ENCODE data around the gene WDR62. TPM values are rescaled to one million over a fixed set of nuclear protein-coding genes. Genes with fewer than 3 reads are reported as not detected.

WDR62 gene
- total RNA-seq, 2 experiments from 2014 or later: 44.5 to 60.2 TPM

DNA sequence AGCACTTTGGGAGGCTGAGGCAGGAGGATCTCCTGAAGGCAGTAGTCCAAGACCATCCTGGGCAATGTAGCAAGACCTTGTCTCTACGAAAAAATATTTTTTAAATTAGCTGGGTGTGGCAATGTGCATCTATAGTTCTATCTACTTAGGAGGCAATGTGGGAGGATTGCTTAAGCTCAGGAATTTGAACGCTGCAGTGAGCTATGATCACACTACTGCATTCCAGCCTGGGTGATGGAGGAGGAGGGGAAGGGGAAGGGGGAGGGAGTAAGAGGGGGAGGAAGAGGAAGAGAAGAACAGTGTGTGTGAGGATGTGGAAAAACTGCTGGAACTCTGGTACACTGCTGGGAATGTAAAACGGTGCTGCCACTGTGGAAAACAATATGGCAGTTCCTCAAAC lies 12.9 kb upstream of the WDR62 start:
- no peak overlapping the region for H3K4me3 ChIP-seq (ENCODE audit: low read depth, low read length, poor library complexity, severe bottlenecking)
- H3K4me2 ChIP-seq (ENCODE audit: low read length): no peak overlapping the region
- H4K20me1 ChIP-seq (ENCODE audit: insufficient read depth, low read length): no peaks in the 10 kb centered on the region
- no peak overlapping the region for H2AFZ ChIP-seq (ENCODE audit: low read length)
- H3K4me1 ChIP-seq (ENCODE audit: insufficient read depth, low read length, poor library complexity, severe bottlenecking): no peaks in the 10 kb centered on the region
- no peaks in the 10 kb centered on the region for H3K9me3 ChIP-seq (ENCODE audit: low read length)
- no peaks in the 10 kb centered on the region for H3K79me2 ChIP-seq (ENCODE audit: insufficient read depth, low read depth, low read length)
- no peak overlapping the region for H3K27ac ChIP-seq (ENCODE audit: low read depth, low read length, poor library complexity, severe bottlenecking)
- ChIA-PET POLR2A (no interaction called here), CTCF (ENCODE audit: unreplicated experiment) (no interaction called here)
- no peak for TF ChIP-seq EZH2phosphoT487 (IDR thresholded peaks at IDR 0.05; ENCODE audit: borderline replicate concordance, low read depth, low read length)
- TF ChIP-seq, protein P1, sequence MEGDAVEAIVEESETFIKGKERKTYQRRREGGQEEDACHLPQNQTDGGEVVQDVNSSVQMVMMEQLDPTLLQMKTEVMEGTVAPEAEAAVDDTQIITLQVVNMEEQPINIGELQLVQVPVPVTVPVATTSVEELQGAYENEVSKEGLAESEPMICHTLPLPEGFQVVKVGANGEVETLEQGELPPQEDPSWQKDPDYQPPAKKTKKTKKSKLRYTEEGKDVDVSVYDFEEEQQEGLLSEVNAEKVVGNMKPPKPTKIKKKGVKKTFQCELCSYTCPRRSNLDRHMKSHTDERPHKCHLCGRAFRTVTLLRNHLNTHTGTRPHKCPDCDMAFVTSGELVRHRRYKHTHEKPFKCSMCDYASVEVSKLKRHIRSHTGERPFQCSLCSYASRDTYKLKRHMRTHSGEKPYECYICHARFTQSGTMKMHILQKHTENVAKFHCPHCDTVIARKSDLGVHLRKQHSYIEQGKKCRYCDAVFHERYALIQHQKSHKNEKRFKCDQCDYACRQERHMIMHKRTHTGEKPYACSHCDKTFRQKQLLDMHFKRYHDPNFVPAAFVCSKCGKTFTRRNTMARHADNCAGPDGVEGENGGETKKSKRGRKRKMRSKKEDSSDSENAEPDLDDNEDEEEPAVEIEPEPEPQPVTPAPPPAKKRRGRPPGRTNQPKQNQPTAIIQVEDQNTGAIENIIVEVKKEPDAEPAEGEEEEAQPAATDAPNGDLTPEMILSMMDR (conservative IDR thresholded peaks at IDR 0.05; ENCODE audit: low read length): no peak
- no peaks in the 10 kb centered on the region for H3K9me2 ChIP-seq (ENCODE audit: insufficient read depth, low read length)
- no TSS peak for BruUV-seq (replicated peaks)
- DNase-seq (ENCODE audit: low spot score): no peak
- intact Hi-C loops (cut with micrococcal nuclease; ENCODE audit: unreplicated experiment): no loop called here
- no peaks in the 10 kb centered on the region for H3K36me3 ChIP-seq (ENCODE audit: insufficient read depth, low read length)

- Histone ChIP-seq H2AFZ (ENCODE audit: low read length) (no peak overlapping the region), H3K4me1 (ENCODE audit: insufficient read depth, low read length, poor library complexity, severe bottlenecking) (no peaks in the 10 kb centered on the region), H3K9me3 (ENCODE audit: low read length) (no peaks in the 10 kb centered on the region), H3K4me3 (ENCODE audit: low read depth, low read length, poor library complexity, severe bottlenecking) (no peak overlapping the region), H3K36me3 (ENCODE audit: insufficient read depth, low read length) (no peaks in the 10 kb centered on the region), H3K9me2 (ENCODE audit: insufficient read depth, low read length) (no peaks in the 10 kb centered on the region), H4K20me1 (ENCODE audit: insufficient read depth, low read length) (no peaks in the 10 kb centered on the region), H3K27ac (ENCODE audit: low read depth, low read length, poor library complexity, severe bottlenecking) (no peak overlapping the region), H3K4me2 (ENCODE audit: low read length) (no peak overlapping the region), H3K79me2 (ENCODE audit: insufficient read depth, low read depth, low read length) (no peaks in the 10 kb centered on the region)
- no peak for DNase-seq (ENCODE audit: low spot score)
- ChIA-PET CTCF (ENCODE audit: unreplicated experiment) (no interaction called here), POLR2A (interaction anchor here (1.2 kb wide), 1 partner anchor 10 kb away, joined by 4 read pairs; the partner anchor contains the start of gene THAP8)
- BruUV-seq (replicated peaks): no TSS peak
- TF ChIP-seq, protein P1 (conservative IDR thresholded peaks at IDR 0.05; ENCODE audit: low read length): no peak
- TF ChIP-seq EZH2phosphoT487 (IDR thresholded peaks at IDR 0.05; ENCODE audit: borderline replicate concordance, low read depth, low read length): no peak
- intact Hi-C loops (cut with micrococcal nuclease; ENCODE audit: unreplicated experiment): no loop called here
Observed at GRCh38 chr19:36043952-36044351, 10.7 kb upstream of the WDR62 start.

DNA sequence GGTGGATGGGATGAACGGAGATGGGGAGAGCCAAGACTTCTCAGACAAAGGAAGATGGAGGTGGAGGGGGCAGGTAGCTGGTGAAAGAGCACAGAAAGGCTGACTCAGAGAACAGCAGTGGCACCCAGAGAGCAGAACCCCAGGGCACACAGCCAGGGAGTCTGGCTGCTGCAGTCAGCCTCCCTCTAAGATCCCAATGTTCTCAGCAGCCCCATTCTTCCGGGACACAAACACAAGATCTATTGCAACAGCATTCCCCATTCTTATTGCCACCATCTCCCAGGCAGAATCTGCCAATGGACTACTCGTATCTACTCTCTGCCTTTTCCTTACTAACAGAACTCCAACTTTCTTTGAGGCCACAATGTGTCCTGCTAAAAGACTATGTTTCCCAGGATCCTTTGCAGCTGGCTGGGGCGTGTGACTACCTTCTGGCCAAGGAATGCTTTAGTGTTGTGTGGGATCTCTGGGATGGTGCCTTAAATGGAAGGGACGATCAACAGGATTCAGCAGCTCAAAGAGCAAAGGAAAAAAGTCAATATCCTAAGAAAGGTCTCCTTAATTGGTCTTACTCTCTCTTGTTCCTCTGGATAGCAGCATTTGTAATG lies 8.2 kb upstream of the WDR62 start:
- no TSS peak for BruUV-seq (replicated peaks)
- ChIA-PET CTCF (ENCODE audit: unreplicated experiment) (no interaction called here), POLR2A (no interaction called here)
- H4K20me1 ChIP-seq (ENCODE audit: insufficient read depth, low read length): no peaks in the 10 kb centered on the region
- intact Hi-C loops (cut with micrococcal nuclease; ENCODE audit: unreplicated experiment): no loop called here
- H3K4me1 ChIP-seq (ENCODE audit: insufficient read depth, low read length, poor library complexity, severe bottlenecking): peaks cover 4% of the 10 kb centered on the region
- H3K4me2 ChIP-seq (ENCODE audit: low read length): no peak overlapping the region
- no peaks in the 10 kb centered on the region for H3K36me3 ChIP-seq (ENCODE audit: insufficient read depth, low read length)
- H3K27ac ChIP-seq (ENCODE audit: low read depth, low read length, poor library complexity, severe bottlenecking): no peak overlapping the region
- no peak overlapping the region for H2AFZ ChIP-seq (ENCODE audit: low read length)
- H3K9me2 ChIP-seq (ENCODE audit: insufficient read depth, low read length): no peaks in the 10 kb centered on the region
- TF ChIP-seq EZH2phosphoT487 (IDR thresholded peaks at IDR 0.05; ENCODE audit: borderline replicate concordance, low read depth, low read length): no peak
- TF ChIP-seq, protein P1 (conservative IDR thresholded peaks at IDR 0.05; ENCODE audit: low read length): no peak
- DNase-seq (ENCODE audit: low spot score): no peak
- no peaks in the 10 kb centered on the region for H3K9me3 ChIP-seq (ENCODE audit: low read length)
- H3K79me2 ChIP-seq (ENCODE audit: insufficient read depth, low read depth, low read length): no peaks in the 10 kb centered on the region
- H3K4me3 ChIP-seq (ENCODE audit: low read depth, low read length, poor library complexity, severe bottlenecking): no peak overlapping the region

Data from OCI-LY7 (cell line).